ENCODE results near the gene SLC6A12.

The SLC6A12 gene

GRCh38 chr12:256225-256624 is 42.3 kb upstream of the SLC6A12 start:
- no peak overlapping the region for H3K4me3 ChIP-seq (ENCODE audit: low read depth, low read length)
- no peak for TF ChIP-seq CTCF (IDR thresholded peaks at IDR 0.05; ENCODE audit: insufficient read depth, low read depth, low read length, missing control alignments)
- DNase-seq (ENCODE audit: low read depth): no peak

- no peak for DNase-seq (ENCODE audit: low read depth)
- TF ChIP-seq CTCF (IDR thresholded peaks at IDR 0.05; ENCODE audit: insufficient read depth, low read depth, low read length, missing control alignments): no peak
- no peak overlapping the region for H3K4me3 ChIP-seq (ENCODE audit: low read depth, low read length)
Measured at GRCh38 chr12:254912-255311, 41.0 kb upstream of the SLC6A12 start.

- H3K4me3 ChIP-seq (ENCODE audit: low read depth, low read length): no peak overlapping the region
- TF ChIP-seq CTCF (IDR thresholded peaks at IDR 0.05; ENCODE audit: insufficient read depth, low read depth, low read length, missing control alignments): no peak
- no peak for DNase-seq (ENCODE audit: low read depth)
Measured at GRCh38 chr12:254039-254438, 40.1 kb upstream of the SLC6A12 start.

GRCh38 chr12:253116-253831 is 39.3 kb upstream of the SLC6A12 start:
- no peak for DNase-seq (ENCODE audit: low read depth)
- H3K4me3 ChIP-seq (ENCODE audit: low read depth, low read length): no peak overlapping the region
- TF ChIP-seq CTCF (IDR thresholded peaks at IDR 0.05; ENCODE audit: insufficient read depth, low read depth, low read length, missing control alignments): no peak

- no peak overlapping the region for H3K4me3 ChIP-seq (ENCODE audit: low read depth, low read length)
- no peak for TF ChIP-seq CTCF (IDR thresholded peaks at IDR 0.05; ENCODE audit: insufficient read depth, low read depth, low read length, missing control alignments)
- DNase-seq (ENCODE audit: low read depth): no peak
Measured at GRCh38 chr12:252636-253035, 38.7 kb upstream of the SLC6A12 start.

GRCh38 chr12:247271-247670 is 33.3 kb upstream of the SLC6A12 start:
- no peak for TF ChIP-seq CTCF (IDR thresholded peaks at IDR 0.05; ENCODE audit: insufficient read depth, low read depth, low read length, missing control alignments)
- no peak overlapping the region for H3K4me3 ChIP-seq (ENCODE audit: low read depth, low read length)
- no peak for DNase-seq (ENCODE audit: low read depth)

GRCh38 chr12:243381-243780 is 29.4 kb upstream of the SLC6A12 start:
- no peak overlapping the region for H3K4me3 ChIP-seq (ENCODE audit: low read depth, low read length)
- DNase-seq (ENCODE audit: low read depth): no peak
- TF ChIP-seq CTCF (IDR thresholded peaks at IDR 0.05; ENCODE audit: insufficient read depth, low read depth, low read length, missing control alignments): no peak
